HCT116 (cell line): ENCODE measurements around the gene GFOD2. TPM values are rescaled to one million over a fixed set of nuclear protein-coding genes. Genes with fewer than 3 reads are reported as not detected.
"Not testable (repeated sequence)": the region's sequence is repeated elsewhere in the genome, so short reads cannot be mapped to it uniquely, and the experiment has no call there.

Source experiments
- ATAC-seq: fragments of 200-7000 bp; cut with Tn5 transposase; 2 replicates; pipeline ENCODE4 v1.9.1; 2020; ENCODE audit warnings: mild to moderate bottlenecking, moderate library complexity
- BruUV-seq: library from RNA; stranded (reverse); fragments of 400-500 nt; replicated peaks from 2 replicates; lab custom pipeline; 2021; lab: Mats Ljungman, UMichigan
- CTCF ChIA-PET: fragments of 300-600 bp; sonication (Branson Sonifier 250); formaldehyde crosslinking; loops from one replicate; lab custom pipeline; 2021; ENCODE audit warnings: antibody characterized with exemption; lab: Charles Lee
- POLR2A ChIA-PET: fragments of 300-600, 350-600 bp; sonication (Branson Sonifier 250); formaldehyde crosslinking; loops from one replicate; lab custom pipeline; 2021; ENCODE audit warnings: antibody characterized with exemption; lab: Charles Lee
- RAD21 ChIA-PET, 2 experiments: fragments of 300-600 bp; sonication (Branson Sonifier 250); formaldehyde crosslinking; loops; one replicate each; lab custom pipeline; 2023; ENCODE audit warnings: low total read pairs in 2 of 2; ENCODE audit not compliant: uncharacterized antibody in 2 of 2, unreplicated experiment in 2 of 2, low non-redundant PET in 1 of 2; lab: Charles Lee
- DNase-seq: peaks from one replicate; pipeline ENCODE4 v3.0.0-alpha.2; 2010; ENCODE audit warnings: low read depth, low spot score
- H2AFZ ChIP-seq: fragments of 200-600 bp; shearing (Covaris generic), sonication (generic); 2 replicates; pipeline ENCODE4 v1.6.1; 2017; ENCODE audit warnings: low read depth, mixed run types, mixed read lengths, antibody characterized with exemption, low read length; ENCODE audit not compliant: poor library complexity, severe bottlenecking
- H3K27ac ChIP-seq: 2 replicates; pipeline ENCODE4 v1.5.1; 2012; ENCODE audit warnings: low read depth, low read length
- H3K27me3 ChIP-seq: fragments of 200-600 bp; sonication (generic); 2 replicates; pipeline ENCODE4 v1.6.1; 2016; ENCODE audit warnings: mixed run types, low read length, mixed read lengths; ENCODE audit not compliant: insufficient read depth
- H3K36me3 ChIP-seq, 2 experiments: fragments of 200-500 bp in 1 of 2; fragments of 200-600 bp in 1 of 2; sonication (Bioruptor generic) in 1 of 2; sonication (generic) in 1 of 2; 2 replicates each; pipeline versions ENCODE4 v1.5.1 to v1.6.1; 2014 to 2016; ENCODE audit warnings: low read length in 2 of 2, inconsistent platforms in 1 of 2, mixed read lengths in 1 of 2, mixed run types in 1 of 2; ENCODE audit not compliant: insufficient read depth in 2 of 2, control insufficient read depth in 1 of 2
- H3K4me1 ChIP-seq, 2 experiments: fragments of 200-600 bp in 1 of 2; sonication (generic) in 1 of 2; 2 replicates each; pipeline versions ENCODE4 v1.5.1 to v1.6.1; 2012 to 2017; ENCODE audit warnings: low read length in 2 of 2, inconsistent platforms in 1 of 2, mild to moderate bottlenecking in 1 of 2, mixed read lengths in 1 of 2, mixed run types in 1 of 2, moderate library complexity in 1 of 2; ENCODE audit not compliant: insufficient read depth in 2 of 2, control insufficient read depth in 1 of 2
- H3K4me2 ChIP-seq: fragments of 200-600 bp; sonication (generic); 2 replicates; pipeline ENCODE4 v1.6.1; 2017; ENCODE audit warnings: mixed run types, low read length, mixed read lengths
- H3K4me3 ChIP-seq, 2 experiments: fragments of 200-600 bp in 1 of 2; sonication (generic) in 1 of 2; replicated peaks in 1 of 2; 2 replicates each; pipeline ENCODE4 v1.5.1; 2011 to 2016; ENCODE audit warnings: low read length in 2 of 2, control low read depth in 1 of 2, low read depth in 1 of 2, mild to moderate bottlenecking in 1 of 2, mixed read lengths in 1 of 2, mixed run types in 1 of 2
- H3K79me2 ChIP-seq: fragments of 200-600 bp; sonication (generic); 2 replicates; pipeline ENCODE4 v1.6.1; 2017; ENCODE audit warnings: mild to moderate bottlenecking, mixed run types, low read length, moderate library complexity, mixed read lengths; ENCODE audit not compliant: insufficient read depth
- H3K9ac ChIP-seq: fragments of 200-600 bp; sonication (generic); 2 replicates; pipeline ENCODE4 v1.6.1; 2016; ENCODE audit warnings: low read length, mixed read lengths
- H3K9me2 ChIP-seq: fragments of 200-600 bp; sonication (generic), shearing (Covaris generic); 2 replicates; pipeline ENCODE4 v1.6.1; 2017; ENCODE audit warnings: mixed run types, mild to moderate bottlenecking, moderate library complexity; ENCODE audit not compliant: insufficient read depth
- H3K9me3 ChIP-seq, 2 experiments: fragments of 200-500 bp in 1 of 2; fragments of 200-600 bp in 1 of 2; sonication (Bioruptor generic) in 1 of 2; sonication (generic) in 1 of 2; 2 replicates each; pipeline ENCODE4 v1.6.1; 2014 to 2017; ENCODE audit warnings: low read length in 2 of 2, mixed read lengths in 2 of 2, inconsistent platforms in 1 of 2, low read depth in 1 of 2, mild to moderate bottlenecking in 1 of 2, mixed run types in 1 of 2, moderate library complexity in 1 of 2; ENCODE audit not compliant: control insufficient read depth in 1 of 2, insufficient read depth in 1 of 2
- H4K20me1 ChIP-seq: fragments of 200-600 bp; sonication (generic), shearing (Covaris generic); 2 replicates; pipeline ENCODE4 v1.6.1; 2017; ENCODE audit warnings: mixed run types, mild to moderate bottlenecking, moderate library complexity; ENCODE audit not compliant: insufficient read depth
- ATF3 ChIP-seq: IDR thresholded peaks from 2 replicates; pipeline ENCODE4 v1.6.1; 2012
- EGR1 ChIP-seq: IDR thresholded peaks from 2 replicates; pipeline ENCODE4 v1.6.1; 2012; ENCODE audit warnings: low read depth
- SP1 ChIP-seq: IDR thresholded peaks from 2 replicates; pipeline ENCODE4 v1.6.1; 2012; ENCODE audit warnings: low read depth
- YY1 ChIP-seq: IDR thresholded peaks from 2 replicates; pipeline ENCODE4 v1.6.1; 2011; ENCODE audit warnings: low read length, low read depth, moderate library complexity, mild to moderate bottlenecking; ENCODE audit not compliant: insufficient replicate concordance; ENCODE audit errors: extremely low read depth
- intact Hi-C: fragments of 100-400 bp; cut with micrococcal nuclease; formaldehyde crosslinking; loops from 2 replicates; pipeline ENCODE4 v1.10.0; 2022
- total RNA-seq: library from RNA; stranded (reverse); gene quantifications from one replicate; pipeline ENCODE4 v1.2.1, GENCODE V29; 2021; ENCODE audit not compliant: unreplicated experiment

GFOD2 gene
- total RNA-seq, 1 experiment from 2014 or later, result 17.4 TPM

- TF ChIP-seq ATF3, result no peak
Observed at GRCh38 chr16:67758006-67758405, 38.9 kb upstream of the GFOD2 start (continued).

GRCh38 chr16:67752641-67753040, 33.5 kb upstream of the GFOD2 start:
- Histone ChIP-seq H3K9ac (no peak overlapping the region), H3K79me2 (no peaks in the 10 kb centered on the region; the same call in 1 of the 2 replicates), H3K4me1 (no peaks in the 10 kb centered on the region), H4K20me1 (no peaks in the 10 kb centered on the region), H3K9me3 (no peaks in the 10 kb centered on the region), H3K36me3 (no peaks in the 10 kb centered on the region), H3K27me3 (no peaks in the 10 kb centered on the region), H2AFZ (no peak overlapping the region), H3K4me3 (no peak overlapping the region), H3K4me2 (no peak overlapping the region), H3K27ac (no peak overlapping the region), H3K9me2 (no peaks in the 10 kb centered on the region)
- RAD21 ChIA-PET, result no interaction called here
- CTCF ChIA-PET, result no interaction called here
- TF ChIP-seq EGR1, result no peak
- TF ChIP-seq YY1, result no peak
- no peak for TF ChIP-seq SP1
- no peak for ATAC-seq
- intact Hi-C loops, result no loop called here
- no peak for DNase-seq
- POLR2A ChIA-PET, result no interaction called here
- BruUV-seq, result no TSS peak

- BruUV-seq, POLR2A ChIA-PET, CTCF ChIA-PET: not testable (repeated sequence)
Observed at GRCh38 chr16:67751331-67751730, 32.2 kb upstream of the GFOD2 start.

More at GRCh38 chr16:67751331-67751730, 32.2 kb upstream of the GFOD2 start:
- H3K4me3 ChIP-seq, H3K9me3 ChIP-seq, H3K79me2 ChIP-seq, RAD21 ChIA-PET, H3K4me1 ChIP-seq, H4K20me1 ChIP-seq, H3K27ac ChIP-seq, H3K36me3 ChIP-seq, H3K9me2 ChIP-seq, ATAC-seq, DNase-seq, H3K9ac ChIP-seq, H3K4me2 ChIP-seq, H3K27me3 ChIP-seq, intact Hi-C loops, H2AFZ ChIP-seq: not testable (repeated sequence)
